Ovary (tissue), 9 donors: ENCODE results near the gene OR51I2. TPM values are rescaled to one million over a fixed set of nuclear protein-coding genes. Genes with fewer than 3 reads are reported as not detected.

ENCODE experiments used
- DNase-seq, 5 donors: peaks; one replicate each; pipeline ENCODE4 v3.0.0-alpha.2; 2019 to 2020
- H3K27ac ChIP-seq, 2 donors: fragments of 200-600 bp; one replicate each; pipeline versions ENCODE4 v1.5.1 to v1.8.0; 2019 to 2022
- H3K27me3 ChIP-seq: fragments of 200-600 bp; one replicate; pipeline ENCODE4 v1.8.0; 2022
- H3K36me3 ChIP-seq: fragments of 200-600 bp; sonication (generic); one replicate; pipeline ENCODE4 v1.5.1; 2019
- H3K4me1 ChIP-seq: one replicate; pipeline ENCODE4 v1.8.1; 2013; ENCODE audit warnings: mild to moderate bottlenecking, moderate library complexity; ENCODE audit not compliant: insufficient read depth
- H3K4me3 ChIP-seq: fragments of 200-600 bp; sonication (generic); one replicate; pipeline ENCODE4 v1.5.1; 2017
- H3K9me3 ChIP-seq, 2 donors: fragments of 200-600 bp in 1 of 2; sonication (generic) in 1 of 2; one replicate each; pipeline versions ENCODE4 v1.5.1 to v1.8.1; 2013 to 2019; ENCODE audit warnings: mild to moderate bottlenecking in 1 of 2, moderate library complexity in 1 of 2
- CTCF ChIP-seq, 3 donors: fragments of 450-650 bp in 2 of 3; fragments of 200-600 bp in 1 of 3; IDR thresholded peaks; one replicate each; pipeline versions ENCODE4 v1.5.1 to v1.8.0; 2016 to 2022; ENCODE audit warnings: antibody characterized with exemption in 3 of 3, mild to moderate bottlenecking in 1 of 3
- EP300 ChIP-seq: sonication (generic); formaldehyde crosslinking; IDR thresholded peaks from one replicate; pipeline ENCODE4 v1.6.1; 2017; ENCODE audit warnings: antibody characterized with exemption
- POLR2A ChIP-seq: fragments of 450-650 bp; IDR thresholded peaks from one replicate; pipeline ENCODE4 v1.6.1; 2017; ENCODE audit warnings: antibody characterized with exemption, mild to moderate bottlenecking, moderate library complexity
- WGBS, 3 donors: extraction: QIAGEN DNeasy Blood & Tissue Kit in 1 of 3; methylation state at CpG; one replicate each; pipeline versions ENCODE4 v1.1.5 to v1.1.7; 2013 to 2017; 5-methylcytosine and 5-hydroxymethylcytosine counted together
- intact Hi-C, 4 donors: fragments of 100-400 bp; cut with DNase I; formaldehyde crosslinking; loops; one replicate each; pipeline versions ENCODE4 v1.11.0 to v1.15.1; 2022 to 2023
- polyA plus RNA-seq, 2 donors: library from polyadenylated mRNA; stranded (reverse); fragments of 200-250 nt in 1 of 2; fragments of 350-450 nt in 1 of 2; fragmentation: Illumina TruSeq in 1 of 2; extraction: RNeasy Lipid Tissue Mini Kit (QIAGEN cat#74804) in 1 of 2; gene quantifications; one replicate each; pipeline ENCODE4 v1.2.3, GENCODE V29; 2013 to 2014
- total RNA-seq, 7 donors: library from RNA; depleted of rRNA in 2 of 7; stranded (reverse); fragments of >200 nt in 2 of 7; fragmentation: NEBNext Ultra II Directional in 3 of 7; extraction: Animal tissue kit (Norgen Biotek cat#: 25700) in 3 of 7; gene quantifications; one replicate each; pipeline versions ENCODE4 v1.1.0 to v1.2.4, GENCODE V29; 2016 to 2023
- donor health status: DM: no; HTN: no; CAD: no; lungs with moderate emphysema.
- donor health status: DM: no; HTN: no; CAD: no.
- donor health status: Bipolar disorder and iron deficiency.
- donor health status: DM: yes; HTN: yes; CAD: no.
- donor health status: DM: no; HTN: no; CAD: no.
- donor health status: DM: yes; HTN: yes; CAD: no.

OR51I2 gene
- total and polyA plus RNA-seq, 9 donors: not detected

- intact Hi-C loops: loop anchor here in 1 of 4 donors (10.0 kb wide), 1 partner anchor 337 kb away; the partner anchor contains the start of gene OR52N2
- 42 to 68% (median 44%) methylated on average over 2 of the region's 2 CpGs for WGBS, 3 donors
Measured at GRCh38 chr11:5467527-5467926, 18.4 kb downstream of the OR51I2 start.

GRCh38 chr11:5473921-5474320 lies 24.8 kb downstream of the OR51I2 start:
- Histone ChIP-seq H3K36me3 (no peaks in the 10 kb centered on the region), H3K9me3 (no peaks in the 10 kb centered on the region), H3K27ac (no peak overlapping the region), H3K4me3 (no peak overlapping the region), H3K4me1 (no peaks in the 10 kb centered on the region), H3K27me3 (no peaks in the 10 kb centered on the region)
- intact Hi-C loops: no loop called here
- no peak for DNase-seq
- no peak for TF ChIP-seq POLR2A

More at GRCh38 chr11:5467527-5467926, 18.4 kb downstream of the OR51I2 start:
- TF ChIP-seq EP300 (no peak), POLR2A (no peak), CTCF (IDR thresholded peaks at IDR 0.05) (no peak)
- H3K36me3 ChIP-seq: no peaks in the 10 kb centered on the region
- no peak for DNase-seq
- H3K4me3 ChIP-seq: no peak overlapping the region
- H3K9me3 ChIP-seq: no peaks in the 10 kb centered on the region
- no peak overlapping the region for H3K27ac ChIP-seq
- H3K27me3 ChIP-seq: no peaks in the 10 kb centered on the region
- H3K4me1 ChIP-seq: no peaks in the 10 kb centered on the region

- Histone ChIP-seq H3K4me1 (no peaks in the 10 kb centered on the region), H3K9me3 (no peaks in the 10 kb centered on the region), H3K27ac (no peak overlapping the region), H3K4me3 (no peak overlapping the region), H3K36me3 (no peaks in the 10 kb centered on the region), H3K27me3 (no peaks in the 10 kb centered on the region)
- TF ChIP-seq POLR2A: no peak
- TF ChIP-seq CTCF (IDR thresholded peaks at IDR 0.05): peak in 2 of 3 donors; percentile 20 to 28
- no peak for TF ChIP-seq EP300
- peak in 2 of 5 donors; percentile 14 to 30 for DNase-seq
- intact Hi-C loops: no loop called here
- 41 to 45% (median 41%) methylated on average over 2 of the region's 2 CpGs for WGBS, 3 donors
Measured at GRCh38 chr11:5476186-5476819, 27.2 kb downstream of the OR51I2 start.

- TF ChIP-seq EP300 (no peak), POLR2A (no peak), CTCF (IDR thresholded peaks at IDR 0.05) (no peak)
- no peaks in the 10 kb centered on the region for H3K27me3 ChIP-seq
- no peak overlapping the region for H3K27ac ChIP-seq
- DNase-seq: no peak
- intact Hi-C loops: no loop called here
- H3K9me3 ChIP-seq: no peaks in the 10 kb centered on the region
- no peaks in the 10 kb centered on the region for H3K4me1 ChIP-seq
- no peak overlapping the region for H3K4me3 ChIP-seq
- no peaks in the 10 kb centered on the region for H3K36me3 ChIP-seq
- WGBS, 3 donors: 82 to 88% (median 84%) methylated on average over 3 of the region's 3 CpGs
Measured at GRCh38 chr11:5486003-5486402, 36.9 kb downstream of the OR51I2 start.

GRCh38 chr11:5486421-5486820 lies 37.3 kb downstream of the OR51I2 start:
- H3K27me3 ChIP-seq: no peaks in the 10 kb centered on the region
- no peaks in the 10 kb centered on the region for H3K4me1 ChIP-seq
- no peaks in the 10 kb centered on the region for H3K9me3 ChIP-seq
- no peak for TF ChIP-seq CTCF (IDR thresholded peaks at IDR 0.05)
- no peak overlapping the region for H3K4me3 ChIP-seq
- H3K36me3 ChIP-seq: no peaks in the 10 kb centered on the region
- WGBS, 3 donors: 71 to 75% (median 71%) methylated on average over 3 of the region's 3 CpGs
- no peak overlapping the region for H3K27ac ChIP-seq
- DNase-seq: no peak
- intact Hi-C loops: no loop called here
